ENCODE results near the gene MLLT10.

MLLT10 gene

GRCh38 chr10:21501731-21502347, 32.2 kb upstream of the MLLT10 start:
- no peak for DNase-seq (ENCODE audit: low spot score)

DNA sequence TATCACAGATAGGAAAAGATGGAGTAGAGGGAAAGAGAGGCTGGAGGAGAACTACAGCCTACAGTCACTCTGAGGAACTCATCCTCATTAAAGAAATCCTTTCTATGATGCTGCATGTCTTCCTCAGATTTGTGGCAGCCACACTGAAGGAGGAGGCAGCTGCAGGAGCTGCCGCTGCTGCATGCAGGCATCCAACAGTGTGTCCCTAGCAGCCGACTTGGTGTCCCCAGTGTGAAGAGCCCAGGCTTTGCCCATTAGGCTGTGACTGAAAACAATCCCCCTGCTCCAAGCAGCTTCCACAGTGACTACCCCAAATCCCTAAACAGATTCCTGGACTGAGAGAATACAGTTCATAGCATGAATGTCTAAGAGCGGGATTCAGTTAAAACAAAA, 31.7 kb upstream of the MLLT10 start:
- no peak for DNase-seq (ENCODE audit: low spot score)

- DNase-seq (ENCODE audit: low spot score) = no peak
Observed at GRCh38 chr10:21503542-21503941, 30.5 kb upstream of the MLLT10 start.

DNA sequence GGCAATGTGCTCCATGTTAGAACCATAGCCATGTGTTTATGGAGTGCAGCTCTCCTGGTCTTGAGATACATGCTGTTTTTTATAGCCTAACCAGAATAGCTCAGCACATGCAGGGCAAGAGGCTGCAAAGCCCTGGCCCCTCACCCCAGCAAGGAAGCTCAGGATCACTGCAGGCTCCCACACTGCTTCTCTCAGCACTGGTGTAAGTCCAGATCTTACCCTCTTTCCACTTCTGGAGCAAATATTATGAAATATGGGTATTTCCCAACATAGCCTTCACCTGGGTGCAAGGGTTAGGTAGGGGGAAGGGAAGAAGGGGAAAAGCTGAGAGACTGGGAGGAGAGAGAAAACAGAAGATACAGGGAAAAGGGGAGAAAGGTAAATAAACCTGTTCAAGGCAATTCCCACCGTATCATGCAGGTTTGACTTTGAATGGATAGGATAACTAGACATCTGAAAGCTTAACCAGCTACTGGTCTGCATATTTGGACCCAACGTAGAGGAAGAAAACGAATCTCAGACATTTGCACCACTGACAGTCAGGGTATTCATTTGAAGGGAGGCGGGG, 28.2 kb upstream of the MLLT10 start:
- DNase-seq (ENCODE audit: low spot score) = no peak

DNA sequence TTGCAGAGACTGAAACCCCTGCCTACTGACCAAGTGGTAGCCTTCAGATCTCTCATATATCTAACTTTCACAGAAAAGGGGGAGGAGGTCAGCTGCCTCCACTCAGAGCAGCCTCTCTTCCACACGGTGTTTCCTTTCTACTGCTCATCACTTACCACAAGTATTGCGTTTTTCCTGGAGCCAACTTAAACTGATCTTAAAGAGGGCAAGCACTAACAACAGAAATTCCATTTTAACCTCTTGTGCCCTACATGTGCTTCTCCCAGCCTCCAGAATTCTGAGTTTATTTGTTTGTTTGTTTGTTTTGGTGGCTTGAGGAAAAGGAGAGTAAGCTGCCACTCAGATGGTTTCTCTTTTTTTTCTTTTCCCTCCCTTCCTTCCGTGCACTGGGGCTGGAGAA, 27.7 kb upstream of the MLLT10 start:
- no peak for DNase-seq (ENCODE audit: low spot score)

DNA sequence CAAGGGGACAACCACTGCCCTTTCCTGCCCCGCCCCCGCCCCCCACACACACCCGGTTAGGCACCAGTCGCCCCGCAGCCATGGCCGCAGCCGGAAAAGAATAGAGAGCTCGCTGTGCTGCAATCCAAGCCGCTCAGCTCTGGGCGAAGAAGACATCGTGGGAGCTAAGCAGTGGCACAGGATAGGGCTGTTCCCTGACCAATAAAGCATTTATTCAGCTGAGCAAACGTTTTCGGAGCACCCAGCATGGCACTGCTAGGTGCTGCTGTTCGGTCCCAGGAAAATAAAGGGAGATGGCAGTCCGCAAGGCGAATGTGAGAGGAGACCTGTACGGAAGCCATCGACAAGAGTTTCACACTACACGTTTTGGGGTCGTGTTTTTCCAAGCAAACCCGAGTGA, 26.9 kb upstream of the MLLT10 start:
- DNase-seq (ENCODE audit: low spot score) = no peak

DNA sequence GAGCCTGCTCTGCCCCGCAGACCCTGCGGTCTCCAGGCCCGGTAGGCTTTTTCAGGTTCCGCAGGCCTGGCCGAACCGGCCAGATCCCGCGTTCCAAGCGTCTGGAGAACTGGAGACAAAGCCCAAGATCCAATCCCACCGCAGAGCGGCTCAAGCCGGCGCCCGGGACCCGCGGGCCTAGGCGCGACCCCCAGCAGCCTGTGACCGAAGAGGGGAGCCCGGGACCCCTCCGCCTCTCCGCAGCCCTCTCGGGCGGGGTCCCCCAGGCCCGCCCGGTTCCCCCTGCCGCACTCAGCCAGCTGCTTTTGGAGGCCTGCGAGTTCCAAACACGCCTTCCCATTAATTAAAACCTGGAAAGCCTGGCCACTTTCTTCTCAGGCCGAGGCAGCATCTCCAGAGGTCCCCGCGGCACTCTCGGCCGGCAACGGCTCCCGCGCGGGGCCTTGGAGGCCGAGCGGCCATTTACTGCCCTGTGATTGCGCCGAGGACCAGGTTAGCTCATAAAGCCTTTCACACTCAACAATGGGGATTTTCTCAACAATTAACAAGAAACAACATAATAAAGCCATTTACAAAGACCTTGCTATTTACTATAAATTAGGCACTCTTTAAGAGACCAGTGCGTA, 25.2 kb upstream of the MLLT10 start:
- no peak for DNase-seq (ENCODE audit: low spot score)

- DNase-seq (ENCODE audit: low spot score) = peak; percentile 26
Observed at GRCh38 chr10:21509341-21510240, 24.4 kb upstream of the MLLT10 start.

DNA sequence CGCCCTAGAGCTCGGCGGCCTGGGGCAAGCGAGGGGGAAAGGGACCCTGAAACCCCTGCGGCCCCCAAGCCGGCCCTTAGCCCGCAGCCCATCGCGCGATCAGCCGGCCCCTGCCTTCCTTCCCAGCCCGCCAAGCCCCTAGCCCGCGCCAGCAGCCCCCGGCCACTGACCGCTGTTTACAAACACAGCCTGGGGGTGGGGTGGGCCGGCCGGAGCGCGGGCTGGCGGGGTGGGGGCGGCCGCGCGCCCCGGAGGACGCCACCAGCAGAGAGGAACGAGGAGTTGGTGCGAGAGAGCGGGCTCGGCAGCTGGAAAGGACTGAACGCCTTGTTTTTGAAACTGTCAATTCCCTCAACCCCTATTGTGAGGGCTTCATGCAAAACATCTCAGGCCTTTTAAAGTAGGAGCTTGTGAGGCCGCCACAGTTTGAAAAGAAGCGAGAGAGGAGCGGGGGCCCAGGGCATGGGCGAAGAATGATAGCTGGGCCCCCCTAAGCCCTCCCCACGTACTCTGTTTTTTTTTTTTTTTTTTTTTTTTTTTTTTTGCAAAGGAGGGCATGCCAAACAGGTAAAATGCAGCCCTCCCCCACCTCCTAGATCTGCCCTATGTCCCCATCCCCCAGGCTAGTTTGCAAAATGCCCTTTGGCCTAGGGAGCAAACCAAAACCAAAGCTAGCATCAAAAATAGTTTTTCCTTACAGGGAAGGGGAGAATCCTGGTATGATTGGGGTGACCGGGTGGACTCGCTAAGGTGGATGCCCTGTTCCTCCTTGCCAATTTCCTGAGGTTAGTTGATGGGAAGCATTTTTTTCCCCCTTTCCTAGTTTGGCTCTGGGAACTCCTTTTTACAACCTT, 23.6 kb upstream of the MLLT10 start:
- peak; percentile 61 for DNase-seq (ENCODE audit: low spot score)

- no peak for DNase-seq (ENCODE audit: low spot score)
Observed at GRCh38 chr10:21511095-21511570, 22.9 kb upstream of the MLLT10 start.

DNA sequence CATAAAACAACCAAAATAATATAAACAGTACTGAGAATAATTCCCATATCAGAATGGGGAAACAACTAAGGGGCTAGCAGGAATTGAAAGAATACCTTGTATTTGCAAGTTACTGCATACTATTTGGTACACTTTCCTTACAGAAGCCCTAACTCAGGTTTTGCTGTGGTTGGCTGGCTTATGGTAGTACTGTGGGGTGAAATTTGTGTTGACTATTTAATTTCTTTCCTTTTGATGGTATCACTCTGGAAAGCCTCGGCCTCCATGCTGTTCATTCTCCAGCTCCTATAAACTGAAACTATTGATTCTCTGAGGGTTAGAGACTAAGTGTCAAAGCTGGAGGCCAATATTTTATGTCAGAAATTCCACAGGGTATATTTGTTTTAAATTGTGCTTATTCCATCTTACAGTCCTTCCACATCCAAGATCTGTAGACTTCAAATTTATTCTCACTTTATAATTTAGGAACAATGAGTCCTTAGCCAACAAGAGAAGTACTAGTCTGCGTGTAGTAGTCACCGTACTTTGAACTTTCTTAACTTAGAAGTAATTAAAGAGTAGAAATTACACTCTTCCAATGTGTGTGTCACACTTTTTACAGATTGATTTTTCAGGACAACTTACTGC, 22.0 kb upstream of the MLLT10 start:
- DNase-seq (ENCODE audit: low spot score) = no peak

DNA sequence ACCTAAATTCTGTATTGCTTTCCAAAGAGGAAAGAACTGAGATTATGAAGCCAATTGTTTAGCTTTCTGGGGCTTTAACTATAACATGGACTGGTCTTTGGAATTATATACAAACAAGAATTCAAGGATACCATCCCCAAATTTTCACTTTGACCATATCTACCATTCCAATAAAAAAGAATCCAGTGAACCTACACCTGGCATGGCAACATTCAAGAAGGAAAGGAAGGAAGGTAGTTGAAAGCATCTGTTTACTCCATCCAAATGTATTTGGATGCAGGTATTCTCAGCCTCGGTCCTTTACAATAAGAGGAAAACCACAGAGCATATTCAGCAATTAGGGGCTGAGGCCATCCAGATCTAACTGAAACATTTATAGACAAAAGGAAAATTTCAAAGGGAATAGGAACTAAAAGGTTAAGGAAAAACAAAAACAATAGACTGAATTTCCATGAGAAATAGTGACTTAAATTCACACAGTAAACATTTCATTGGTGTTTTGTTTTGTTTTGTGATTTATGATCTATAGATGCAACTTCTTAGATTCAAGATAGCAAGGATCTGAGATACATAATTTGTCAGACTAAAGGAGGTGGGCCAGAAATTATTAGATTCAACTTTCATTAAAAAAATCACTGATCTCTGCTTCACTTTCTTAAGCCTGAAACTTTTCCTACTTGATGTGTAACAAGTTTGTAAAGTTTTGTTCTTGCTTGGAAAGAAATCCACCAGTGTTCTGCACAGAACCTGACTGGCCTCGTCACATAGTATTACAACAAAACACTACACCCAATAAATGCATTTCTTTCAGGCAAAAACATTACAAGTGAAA, 21.2 kb upstream of the MLLT10 start:
- no peak for DNase-seq (ENCODE audit: low spot score)

- DNase-seq (ENCODE audit: low spot score) = no peak
Observed at GRCh38 chr10:21513405-21513788, 20.6 kb upstream of the MLLT10 start.

DNA sequence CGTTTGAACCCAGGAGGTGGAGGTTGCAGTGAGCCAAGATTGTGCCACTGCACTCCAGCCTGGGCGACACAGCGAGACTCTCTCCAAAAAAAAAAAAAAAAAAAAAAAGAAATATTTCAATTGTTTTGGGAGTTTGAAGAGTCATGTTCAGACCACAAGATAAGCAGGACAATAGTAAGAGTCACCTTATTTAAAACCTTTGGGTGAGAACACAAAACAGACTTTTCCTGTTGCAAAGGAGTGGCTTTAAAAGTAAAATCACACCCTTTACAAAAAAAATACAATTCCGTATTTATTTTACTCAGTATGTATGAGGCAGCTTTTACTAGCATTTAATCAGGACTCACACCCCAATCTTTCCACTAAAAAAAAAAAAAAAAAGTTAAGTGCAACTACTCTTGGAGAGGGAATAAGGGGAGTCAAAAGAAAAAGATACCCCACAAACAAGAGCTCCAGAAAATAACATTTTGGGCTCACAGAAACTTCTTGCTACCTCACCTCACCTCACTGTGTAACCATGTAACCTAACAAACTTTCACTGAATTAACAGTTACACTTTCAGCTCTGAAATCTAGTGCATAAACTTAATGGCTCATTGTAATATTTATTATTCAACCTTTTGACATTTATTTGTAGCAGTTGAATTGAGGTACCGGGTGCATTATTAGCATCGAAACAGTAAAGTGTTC, 19.8 kb upstream of the MLLT10 start:
- DNase-seq (ENCODE audit: low spot score) = no peak

DNA sequence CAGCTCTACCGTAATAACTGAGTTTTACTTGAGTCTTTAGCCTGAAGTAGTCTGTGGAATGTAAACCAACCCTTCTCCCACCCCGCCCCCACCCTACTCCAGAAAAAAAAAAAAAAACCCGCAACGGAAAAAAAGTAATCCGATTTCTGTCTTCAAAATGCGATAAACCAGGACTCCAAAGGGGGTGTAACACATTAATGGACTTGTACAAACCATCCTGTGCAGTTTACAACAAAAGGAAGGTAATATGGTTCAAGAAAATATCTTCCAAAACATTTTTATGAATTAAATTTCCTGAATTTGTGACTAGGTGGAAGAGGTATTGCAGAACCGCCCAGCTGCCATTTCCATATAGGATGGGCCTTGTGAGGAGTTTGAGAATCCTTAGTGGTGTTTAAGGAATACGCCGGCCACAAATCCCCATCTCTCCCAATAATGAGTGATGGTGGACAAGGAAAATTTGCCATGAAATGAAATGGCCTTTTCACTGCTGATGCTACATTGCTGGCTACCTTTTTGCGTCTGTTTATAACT, 19.1 kb upstream of the MLLT10 start:
- DNase-seq (ENCODE audit: low spot score) = no peak

GRCh38 chr10:21515361-21516241, 18.4 kb upstream of the MLLT10 start:
- DNase-seq (ENCODE audit: low spot score) = no peak

GRCh38 chr10:21516242-21517131, 17.5 kb upstream of the MLLT10 start:
- DNase-seq (ENCODE audit: low spot score) = peak; percentile 40

Measured in iPS-NIHi11 (cell line).